ENCODE results near the gene HCN3.
"Not testable (repeated sequence)": the region's sequence is repeated elsewhere in the genome, so short reads cannot be mapped to it uniquely, and the experiment has no call there.

HCN3 gene

GRCh38 chr1:155291006-155291405 lies 13.7 kb downstream of the HCN3 start:
- ATAC-seq, H3K36me3 Mint-ChIP-seq, H3K9me3 Mint-ChIP-seq, H3K4me1 Mint-ChIP-seq, H3K4me3 Mint-ChIP-seq, H3K27ac Mint-ChIP-seq: not testable (repeated sequence)
- peaks cover 32% of the 10 kb centered on the region for H3K27me3 Mint-ChIP-seq

- Mint-ChIP-seq H3K4me3 (no peak overlapping the region), H3K4me1 (peaks cover 7% of the 10 kb centered on the region), H3K36me3 (no peaks in the 10 kb centered on the region), H3K27ac (no peak overlapping the region), H3K27me3 (peaks cover 53% of the 10 kb centered on the region), H3K9me3 (no peaks in the 10 kb centered on the region)
- ATAC-seq: no peak
Measured at GRCh38 chr1:155293086-155293749, 16.0 kb downstream of the HCN3 start.

- Mint-ChIP-seq H3K27ac (no peak overlapping the region), H3K36me3 (no peaks in the 10 kb centered on the region), H3K4me1 (peaks cover 7% of the 10 kb centered on the region), H3K9me3 (no peaks in the 10 kb centered on the region), H3K4me3 (no peak overlapping the region), H3K27me3 (peaks cover 53% of the 10 kb centered on the region)
- no peak for ATAC-seq
Measured at GRCh38 chr1:155294520-155295182, 17.4 kb downstream of the HCN3 start.

GRCh38 chr1:155295183-155295941 lies 18.1 kb downstream of the HCN3 start:
- Mint-ChIP-seq H3K9me3 (no peaks in the 10 kb centered on the region), H3K4me1 (peaks cover 7% of the 10 kb centered on the region), H3K4me3 (no peak overlapping the region), H3K36me3 (no peaks in the 10 kb centered on the region), H3K27ac (no peak overlapping the region), H3K27me3 (peaks cover 47% of the 10 kb centered on the region)
- ATAC-seq: peak; percentile 31

- peaks cover 7% of the 10 kb centered on the region for H3K4me1 Mint-ChIP-seq
- H3K4me3 Mint-ChIP-seq: no peak overlapping the region
- no peaks in the 10 kb centered on the region for H3K9me3 Mint-ChIP-seq
- no peak for ATAC-seq
- H3K27ac Mint-ChIP-seq: no peak overlapping the region
- peaks cover 44% of the 10 kb centered on the region for H3K27me3 Mint-ChIP-seq
- H3K36me3 Mint-ChIP-seq: no peaks in the 10 kb centered on the region
Measured at GRCh38 chr1:155295942-155296267, 18.6 kb downstream of the HCN3 start.

- no peaks in the 10 kb centered on the region for H3K36me3 Mint-ChIP-seq
- no peaks in the 10 kb centered on the region for H3K9me3 Mint-ChIP-seq
- ATAC-seq: no peak
- no peak overlapping the region for H3K27ac Mint-ChIP-seq
- peaks cover 44% of the 10 kb centered on the region for H3K27me3 Mint-ChIP-seq
- H3K4me3 Mint-ChIP-seq: no peak overlapping the region
- H3K4me1 Mint-ChIP-seq: peaks cover 7% of the 10 kb centered on the region
Measured at GRCh38 chr1:155296661-155297060, 19.4 kb downstream of the HCN3 start.

- no peak for ATAC-seq
- no peak overlapping the region for H3K4me3 Mint-ChIP-seq
- peaks cover 7% of the 10 kb centered on the region for H3K4me1 Mint-ChIP-seq
- no peak overlapping the region for H3K27ac Mint-ChIP-seq
- H3K36me3 Mint-ChIP-seq: no peaks in the 10 kb centered on the region
- H3K9me3 Mint-ChIP-seq: no peaks in the 10 kb centered on the region
- peaks cover 44% of the 10 kb centered on the region for H3K27me3 Mint-ChIP-seq
Measured at GRCh38 chr1:155297384-155297783, 20.1 kb downstream of the HCN3 start.

- no peak for ATAC-seq
- Mint-ChIP-seq H3K27ac (no peak overlapping the region), H3K4me1 (peaks cover 7% of the 10 kb centered on the region), H3K9me3 (no peaks in the 10 kb centered on the region), H3K4me3 (no peak overlapping the region), H3K36me3 (no peaks in the 10 kb centered on the region), H3K27me3 (peaks cover 31% of the 10 kb centered on the region)
Measured at GRCh38 chr1:155300024-155300423, 22.8 kb downstream of the HCN3 start.

- H3K27ac Mint-ChIP-seq: no peak overlapping the region
- H3K9me3 Mint-ChIP-seq: no peaks in the 10 kb centered on the region
- H3K36me3 Mint-ChIP-seq: no peaks in the 10 kb centered on the region
- peaks cover 7% of the 10 kb centered on the region for H3K4me1 Mint-ChIP-seq
- no peak for ATAC-seq
- peaks cover 24% of the 10 kb centered on the region for H3K27me3 Mint-ChIP-seq
- no peak overlapping the region for H3K4me3 Mint-ChIP-seq
Measured at GRCh38 chr1:155300553-155301329, 23.5 kb downstream of the HCN3 start.

GRCh38 chr1:155301342-155301841 lies 24.1 kb downstream of the HCN3 start, which contains the start of gene PKLR:
TSS of gene PKLR (minus strand) at chr1:155301438. CDS start at chr1:155301395, 43 bp downstream.
- Mint-ChIP-seq H3K36me3 (no peaks in the 10 kb centered on the region), H3K4me3 (no peak within 1 kb of the TSS), H3K4me1 (peaks cover 7% of the 10 kb centered on the region), H3K27me3 (peaks cover 17% of the 10 kb centered on the region), H3K27ac (no peak within 1 kb of the TSS), H3K9me3 (no peaks in the 10 kb centered on the region)
- ATAC-seq: no peak

- peaks cover 5% of the 10 kb centered on the region for H3K4me1 Mint-ChIP-seq
- no peak overlapping the region for H3K27ac Mint-ChIP-seq
- no peaks in the 10 kb centered on the region for H3K27me3 Mint-ChIP-seq
- no peak for ATAC-seq
- no peaks in the 10 kb centered on the region for H3K9me3 Mint-ChIP-seq
- H3K4me3 Mint-ChIP-seq: no peak overlapping the region
- H3K36me3 Mint-ChIP-seq: no peaks in the 10 kb centered on the region
Measured at GRCh38 chr1:155304558-155305063, 27.3 kb downstream of the HCN3 start.

- H3K4me1 Mint-ChIP-seq: peaks cover 18% of the 10 kb centered on the region
- H3K4me3 Mint-ChIP-seq: no peak overlapping the region
- no peaks in the 10 kb centered on the region for H3K9me3 Mint-ChIP-seq
- peaks cover 8% of the 10 kb centered on the region for H3K36me3 Mint-ChIP-seq
- peak overlapping the region; percentile 20 for H3K27ac Mint-ChIP-seq
- ATAC-seq: no peak
- H3K27me3 Mint-ChIP-seq: no peaks in the 10 kb centered on the region
Measured at GRCh38 chr1:155305881-155306391, 28.7 kb downstream of the HCN3 start.

- Mint-ChIP-seq H3K9me3 (no peaks in the 10 kb centered on the region), H3K27ac (peak overlapping the region; percentile 20), H3K4me1 (peaks cover 32% of the 10 kb centered on the region), H3K36me3 (peaks cover 21% of the 10 kb centered on the region), H3K4me3 (no peak overlapping the region), H3K27me3 (no peaks in the 10 kb centered on the region)
- ATAC-seq: no peak
Measured at GRCh38 chr1:155307247-155307740, 30.0 kb downstream of the HCN3 start.
